SK-N-MC (cell line): ENCODE data around the gene ITGB7.

ENCODE experiments used
- EZH2 ChIP-seq: fragments of 200-600 bp; sonication (generic); IDR thresholded peaks from one replicate; pipeline ENCODE4 v1.6.1; 2017; ENCODE audit warnings: antibody characterized with exemption
- POLR2AphosphoS5 ChIP-seq: IDR thresholded peaks from 2 replicates; pipeline ENCODE4 v1.6.1; 2012; ENCODE audit warnings: mild to moderate bottlenecking, low read depth, low read length, borderline replicate concordance

GRCh38 chr12:53207042-53207441, at the start of gene ITGB7:
- TF ChIP-seq EZH2 = no peak
- no peak for TF ChIP-seq POLR2AphosphoS5
